Measurements from ENCODE around the gene CCL4. TPM values are rescaled to one million over a fixed set of nuclear protein-coding genes. Genes with fewer than 3 reads are reported as not detected.
"Not testable (repeated sequence)": the region's sequence is repeated elsewhere in the genome, so short reads cannot be mapped to it uniquely, and the experiment has no call there.

CCL4 gene
- total and polyA plus RNA-seq, 2 donors from 2014 or later = 3.9 to 5.1 TPM

- no peak for FAIRE-seq
- H3K9ac ChIP-seq (ENCODE audit: low read length in 3 of 3) = no peak overlapping the region
- TF ChIP-seq CTCF (IDR thresholded peaks at IDR 0.05; ENCODE audit: borderline replicate concordance, extremely low read depth, insufficient read depth) = no peak
- H3K27me3 ChIP-seq (ENCODE audit: control insufficient read depth, insufficient read depth, low read length) = no peaks in the 10 kb centered on the region
- no peaks in the 10 kb centered on the region for H3K36me3 ChIP-seq (ENCODE audit: control insufficient read depth in 2 of 3, insufficient read depth in 3 of 3, low read length in 3 of 3)
- no peaks in the 10 kb centered on the region for H3K4me1 ChIP-seq (ENCODE audit: control insufficient read depth in 2 of 3, insufficient read depth in 2 of 3, low read depth in 1 of 3, low read length in 3 of 3)
- intact Hi-C loops (cut with DNase I) = no loop called here
- no peak overlapping the region for H3K27ac ChIP-seq (ENCODE audit: low read depth in 2 of 2, low read length in 2 of 2)
- H3K4me3 ChIP-seq (ENCODE audit: low read length in 3 of 3) = no peak overlapping the region
- DNase-seq = no peak
- no peaks in the 10 kb centered on the region for H3K9me3 ChIP-seq (ENCODE audit: control insufficient read depth in 2 of 3, insufficient read depth in 1 of 3, low read length in 3 of 3)
Observed at GRCh38 chr17:36094232-36094631, 9.4 kb upstream of the CCL4 start.

- FAIRE-seq = no peak
- Histone ChIP-seq H3K27me3 (ENCODE audit: control insufficient read depth, insufficient read depth, low read length) (no peaks in the 10 kb centered on the region), H3K36me3 (ENCODE audit: control insufficient read depth in 2 of 3, insufficient read depth in 3 of 3, low read length in 3 of 3) (no peaks in the 10 kb centered on the region), H3K27ac (ENCODE audit: low read depth in 2 of 2, low read length in 2 of 2) (no peak overlapping the region), H3K4me3 (ENCODE audit: low read length in 3 of 3) (no peak overlapping the region), H3K4me1 (ENCODE audit: control insufficient read depth in 2 of 3, insufficient read depth in 2 of 3, low read depth in 1 of 3, low read length in 3 of 3) (no peaks in the 10 kb centered on the region), H3K9me3 (ENCODE audit: control insufficient read depth in 2 of 3, insufficient read depth in 1 of 3, low read length in 3 of 3) (no peaks in the 10 kb centered on the region), H3K9ac (ENCODE audit: low read length in 3 of 3) (no peak overlapping the region)
- no peak for DNase-seq
- intact Hi-C loops (cut with DNase I) = no loop called here
- TF ChIP-seq CTCF (IDR thresholded peaks at IDR 0.05; ENCODE audit: borderline replicate concordance, extremely low read depth, insufficient read depth) = no peak
Observed at GRCh38 chr17:36094746-36095145, 8.9 kb upstream of the CCL4 start.

- Histone ChIP-seq H3K27ac (ENCODE audit: low read depth in 2 of 2, low read length in 2 of 2) (no peak overlapping the region), H3K9me3 (ENCODE audit: control insufficient read depth in 2 of 3, insufficient read depth in 1 of 3, low read length in 3 of 3) (no peaks in the 10 kb centered on the region), H3K4me3 (ENCODE audit: low read length in 3 of 3) (no peak overlapping the region), H3K27me3 (ENCODE audit: control insufficient read depth, insufficient read depth, low read length) (no peaks in the 10 kb centered on the region), H3K4me1 (ENCODE audit: control insufficient read depth in 2 of 3, insufficient read depth in 2 of 3, low read depth in 1 of 3, low read length in 3 of 3) (no peaks in the 10 kb centered on the region), H3K36me3 (ENCODE audit: control insufficient read depth in 2 of 3, insufficient read depth in 3 of 3, low read length in 3 of 3) (no peaks in the 10 kb centered on the region), H3K9ac (ENCODE audit: low read length in 3 of 3) (no peak overlapping the region)
- FAIRE-seq (no peak), DNase-seq (no peak)
- no peak for TF ChIP-seq CTCF (IDR thresholded peaks at IDR 0.05; ENCODE audit: borderline replicate concordance, extremely low read depth, insufficient read depth)
- intact Hi-C loops (cut with DNase I) = no loop called here
Observed at GRCh38 chr17:36095992-36096391, 7.6 kb upstream of the CCL4 start.

- H3K4me1 ChIP-seq (ENCODE audit: control insufficient read depth in 2 of 3, insufficient read depth in 2 of 3, low read depth in 1 of 3, low read length in 3 of 3); H3K27me3 ChIP-seq (ENCODE audit: control insufficient read depth, insufficient read depth, low read length); DNase-seq; intact Hi-C loops (cut with DNase I); H3K27ac ChIP-seq (ENCODE audit: low read depth in 2 of 2, low read length in 2 of 2); H3K4me3 ChIP-seq (ENCODE audit: low read length in 3 of 3); FAIRE-seq; H3K36me3 ChIP-seq (ENCODE audit: control insufficient read depth in 2 of 3, insufficient read depth in 3 of 3, low read length in 3 of 3); H3K9ac ChIP-seq (ENCODE audit: low read length in 3 of 3); H3K9me3 ChIP-seq (ENCODE audit: control insufficient read depth in 2 of 3, insufficient read depth in 1 of 3, low read length in 3 of 3): not testable (repeated sequence)
Observed at GRCh38 chr17:36099004-36099403, 4.6 kb upstream of the CCL4 start.

GRCh38 chr17:36104246-36104645 lies 619 bp downstream of the CCL4 start:
- H3K9ac ChIP-seq (ENCODE audit: low read length in 3 of 3); intact Hi-C loops (cut with DNase I); H3K27me3 ChIP-seq (ENCODE audit: control insufficient read depth, insufficient read depth, low read length); H3K4me3 ChIP-seq (ENCODE audit: low read length in 3 of 3); H3K4me1 ChIP-seq (ENCODE audit: control insufficient read depth in 2 of 3, insufficient read depth in 2 of 3, low read depth in 1 of 3, low read length in 3 of 3); H3K9me3 ChIP-seq (ENCODE audit: control insufficient read depth in 2 of 3, insufficient read depth in 1 of 3, low read length in 3 of 3); H3K27ac ChIP-seq (ENCODE audit: low read depth in 2 of 2, low read length in 2 of 2); DNase-seq; FAIRE-seq; H3K36me3 ChIP-seq (ENCODE audit: control insufficient read depth in 2 of 3, insufficient read depth in 3 of 3, low read length in 3 of 3): not testable (repeated sequence)
